ENCODE results near the gene NPY1R.

The NPY1R gene

DNA sequence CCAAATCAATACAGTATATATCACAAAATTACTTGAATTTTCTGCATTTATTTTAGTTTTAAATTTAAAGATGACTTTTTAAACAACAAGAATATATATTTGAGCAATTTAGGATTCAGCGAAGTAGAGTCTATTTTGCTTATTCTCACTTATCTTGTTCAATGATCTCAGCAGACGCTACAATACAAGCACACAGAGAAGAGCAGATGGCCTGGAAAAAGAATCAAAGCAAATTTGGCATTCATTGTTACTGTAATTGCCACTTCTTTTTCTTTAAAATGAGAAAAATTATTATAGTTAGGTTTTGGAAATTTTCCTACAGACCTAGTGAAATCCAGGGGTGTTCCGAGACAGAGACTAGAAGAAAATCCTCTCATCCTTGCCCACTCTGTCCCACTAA, 57.5 kb downstream of the NPY1R start:
- no peak for DNase-seq
